GM23338 (cell line): ENCODE measurements around the gene TTC28. TPM values are rescaled to one million over a fixed set of nuclear protein-coding genes. Genes with fewer than 3 reads are reported as not detected.

Experiments used
- ATAC-seq: fragments of 200-7000 bp; cut with Tn5 transposase; 3 replicates; pipeline ENCODE4 v1.9.1; 2020
- DNase-seq: peaks from one replicate; pipeline ENCODE4 v3.0.0-alpha.2; 2015; ENCODE audit warnings: low spot score
- H2AFZ ChIP-seq: fragments of 200-600 bp; sonication (generic); 2 replicates; pipeline ENCODE4 v1.8.0; 2016; ENCODE audit warnings: antibody characterized with exemption, mild to moderate bottlenecking, moderate library complexity
- H3F3A ChIP-seq: fragments of 200-600 bp; sonication (generic); replicated peaks from 2 replicates; pipeline ENCODE4 v1.8.0; 2017; ENCODE audit warnings: antibody characterized with exemption, mixed run types, low read depth
- H3K27ac ChIP-seq: fragments of 200-600 bp; sonication (generic); 2 replicates; pipeline ENCODE4 v1.6.1; 2016; ENCODE audit warnings: low read depth
- H3K27me3 ChIP-seq: fragments of 200-600 bp; sonication (generic); 2 replicates; pipeline ENCODE4 v1.8.0; 2016; ENCODE audit warnings: mild to moderate bottlenecking, mixed run types, moderate library complexity; ENCODE audit not compliant: insufficient read depth
- H3K36me3 ChIP-seq: fragments of 200-600 bp; sonication (generic); 2 replicates; pipeline ENCODE4 v1.8.0; 2016; ENCODE audit warnings: mild to moderate bottlenecking; ENCODE audit not compliant: insufficient read depth
- H3K4me1 ChIP-seq: fragments of 200-600 bp; sonication (generic); 2 replicates; pipeline ENCODE4 v1.8.0; 2016; ENCODE audit warnings: mild to moderate bottlenecking, moderate library complexity; ENCODE audit not compliant: insufficient read depth
- H3K4me2 ChIP-seq: fragments of 200-600 bp; sonication (generic); 2 replicates; pipeline ENCODE4 v1.7.1; 2017; ENCODE audit warnings: mixed run types
- H3K4me3 ChIP-seq: fragments of 200-600 bp; sonication (generic); 2 replicates; pipeline ENCODE4 v1.6.1; 2016; ENCODE audit warnings: mixed run types
- H3K79me2 ChIP-seq: fragments of 200-600 bp; sonication (generic); replicated peaks from 2 replicates; pipeline ENCODE4 v1.8.0; 2017; ENCODE audit warnings: mild to moderate bottlenecking; ENCODE audit not compliant: insufficient read depth
- H3K9me2 ChIP-seq: fragments of 200-600 bp; sonication (generic); 2 replicates; pipeline ENCODE4 v1.8.0; 2017; ENCODE audit not compliant: insufficient read depth
- H4K20me1 ChIP-seq: fragments of 200-600 bp; sonication (generic); replicated peaks from 2 replicates; pipeline ENCODE4 v1.8.0; 2017; ENCODE audit warnings: mild to moderate bottlenecking; ENCODE audit not compliant: insufficient read depth
- H3K27ac Mint-ChIP-seq: 2 replicates; pipeline ENCODE4 v1.8.0; 2020; ENCODE audit warnings: inconsistent platforms, mild to moderate bottlenecking, moderate library complexity, mixed read lengths
- H3K27me3 Mint-ChIP-seq: 3 replicates; pipeline ENCODE4 v1.8.0; 2022; ENCODE audit warnings: low read depth, mild to moderate bottlenecking, moderate library complexity, mixed read lengths, inconsistent platforms; ENCODE audit not compliant: insufficient read depth, poor library complexity
- H3K36me3 Mint-ChIP-seq: 3 replicates; pipeline ENCODE4 v1.8.0; 2021; ENCODE audit warnings: low read depth, mild to moderate bottlenecking, inconsistent platforms, moderate library complexity, mixed read lengths
- H3K4me1 Mint-ChIP-seq: 3 replicates; pipeline ENCODE4 v1.8.0; 2020; ENCODE audit warnings: mild to moderate bottlenecking, inconsistent platforms, mixed read lengths
- H3K4me3 Mint-ChIP-seq: 3 replicates; pipeline ENCODE4 v1.8.0; 2021; ENCODE audit warnings: moderate library complexity, mild to moderate bottlenecking, inconsistent platforms, mixed read lengths
- H3K9me3 Mint-ChIP-seq: 3 replicates; pipeline ENCODE4 v1.8.0; 2020; ENCODE audit warnings: moderate library complexity, mild to moderate bottlenecking, inconsistent platforms, mixed read lengths
- CREB1 ChIP-seq: fragments of 250-450 bp; sonication (Bioruptor Pico); IDR thresholded peaks from 2 replicates; pipeline ENCODE4 v1.5.0; 2020; ENCODE audit warnings: low read depth, mild to moderate bottlenecking, moderate library complexity
- CTCF ChIP-seq, 2 experiments: fragments of 200-600 bp in 1 of 2; sonication (generic) in 1 of 2; conservative IDR thresholded peaks; 2 replicates each; pipeline versions ENCODE4 v1.5.1 to v1.6.1; 2016 to 2017; ENCODE audit warnings: antibody characterized with exemption in 2 of 2, low read depth in 2 of 2, mild to moderate bottlenecking in 2 of 2, moderate library complexity in 1 of 2
- EZH2phosphoT487 ChIP-seq: fragments of 200-600 bp; sonication (generic); IDR thresholded peaks from one replicate; pipeline ENCODE4 v1.8.1; 2018; ENCODE audit warnings: antibody characterized with exemption; ENCODE audit not compliant: unreplicated experiment
- JUNB ChIP-seq: IDR thresholded peaks from one replicate; pipeline ENCODE4 v1.6.1; 2016; ENCODE audit warnings: antibody characterized with exemption; ENCODE audit not compliant: unreplicated experiment
- STAT1 ChIP-seq: IDR thresholded peaks from one replicate; pipeline ENCODE4 v1.6.1; 2016; ENCODE audit warnings: antibody characterized with exemption; ENCODE audit not compliant: unreplicated experiment
- ZNF114 ChIP-seq: fragments of 250-450 bp; sonication (Bioruptor Pico); IDR thresholded peaks from 2 replicates; pipeline ENCODE4 v1.5.0; 2020; ENCODE audit warnings: mild to moderate bottlenecking, moderate library complexity
- ZNF331 ChIP-seq: fragments of 250-450 bp; sonication (Bioruptor Pico); IDR thresholded peaks from 2 replicates; pipeline ENCODE4 v1.5.0; 2020; ENCODE audit warnings: low read depth, mild to moderate bottlenecking, moderate library complexity
- ZNF462 ChIP-seq: fragments of 250-450 bp; sonication (Bioruptor Pico); IDR thresholded peaks from 2 replicates; pipeline ENCODE4 v1.5.0; 2020; ENCODE audit warnings: mild to moderate bottlenecking, moderate library complexity
- polyA plus RNA-seq: library from polyadenylated mRNA; unstranded; fragments of >200 nt; fragmentation: Nextera tagmentation; extraction: Ambion mirVana; gene quantifications from 2 replicates; pipeline ENCODE4 v1.2.1, GENCODE V29; 2016
- total RNA-seq: library from RNA; depleted of rRNA; stranded (reverse); fragments of >200 nt; shearing (Covaris generic); gene quantifications from 2 replicates; pipeline ENCODE4 v1.2.3, GENCODE V29; 2014

The TTC28 gene
- total and polyA plus RNA-seq, 2 experiments from 2014 or later = 4.5 to 16.1 TPM

- TF ChIP-seq ZNF462 (CRISPR knock-in tag) = no peak
- no peak for TF ChIP-seq CREB1 (CRISPR knock-in tag)
Measured at GRCh38 chr22:28430466-28431025, 249.1 kb downstream of the TTC28 start (continued).

GRCh38 chr22:28429711-28430110, 249.9 kb downstream of the TTC28 start:
- H3K9me2 ChIP-seq = 0 out of 2 replicates have a peak, but pooled peaks cover 3% of the 10 kb centered on the region
- H3K27ac ChIP-seq = no peak overlapping the region
- H2AFZ ChIP-seq = no peak overlapping the region
- no peaks in the 10 kb centered on the region for H4K20me1 ChIP-seq
- no peaks in the 10 kb centered on the region for H3K9me3 Mint-ChIP-seq
- H3K36me3 ChIP-seq = no peaks in the 10 kb centered on the region
- no peaks in the 10 kb centered on the region for H3K36me3 Mint-ChIP-seq
- no peak for ATAC-seq
- DNase-seq = no peak
- H3K4me1 ChIP-seq = peaks cover 8% of the 10 kb centered on the region
- no peak overlapping the region for H3K4me3 ChIP-seq
- no peak overlapping the region for H3K27ac Mint-ChIP-seq
- H3K4me2 ChIP-seq = no peak overlapping the region
- H3K27me3 Mint-ChIP-seq = peaks cover 3% of the 10 kb centered on the region
- H3K4me1 Mint-ChIP-seq = peaks cover 13% of the 10 kb centered on the region
- no peaks in the 10 kb centered on the region for H3K79me2 ChIP-seq
- no peaks in the 10 kb centered on the region for H3K27me3 ChIP-seq
- no peaks in the 10 kb centered on the region for H3F3A ChIP-seq
- H3K4me3 Mint-ChIP-seq = no peak overlapping the region
- TF ChIP-seq ZNF114 = no peak
- TF ChIP-seq CREB1 (CRISPR knock-in tag) = no peak
- no peak for TF ChIP-seq JUNB
- TF ChIP-seq ZNF331 (CRISPR knock-in tag) = no peak
- no peak for TF ChIP-seq ZNF462 (CRISPR knock-in tag)
- TF ChIP-seq CTCF (conservative IDR thresholded peaks at IDR 0.05; ENCODE audit: low read depth in 2 of 2) = no peak
- TF ChIP-seq EZH2phosphoT487 = no peak
- TF ChIP-seq STAT1 = no peak
